GM12864 (cell line): Measurements from ENCODE around the gene VSX1.

Source experiments
- DNase-seq: peaks from one replicate; pipeline ENCODE4 v3.0.0-alpha.2; 2011; ENCODE audit warnings: low read depth
- H3K4me3 ChIP-seq: 2 replicates; pipeline ENCODE4 v1.5.1; 2011; ENCODE audit warnings: mild to moderate bottlenecking, low read depth, low read length, control low read depth
- TF ChIP-seq, protein P1 (sequence below): IDR thresholded peaks from 2 replicates; pipeline ENCODE4 v1.5.1; 2011; ENCODE audit warnings: low read depth, mild to moderate bottlenecking, moderate library complexity, low read length, control low read depth, inconsistent platforms; ENCODE audit errors: missing control alignments

The VSX1 gene

DNA sequence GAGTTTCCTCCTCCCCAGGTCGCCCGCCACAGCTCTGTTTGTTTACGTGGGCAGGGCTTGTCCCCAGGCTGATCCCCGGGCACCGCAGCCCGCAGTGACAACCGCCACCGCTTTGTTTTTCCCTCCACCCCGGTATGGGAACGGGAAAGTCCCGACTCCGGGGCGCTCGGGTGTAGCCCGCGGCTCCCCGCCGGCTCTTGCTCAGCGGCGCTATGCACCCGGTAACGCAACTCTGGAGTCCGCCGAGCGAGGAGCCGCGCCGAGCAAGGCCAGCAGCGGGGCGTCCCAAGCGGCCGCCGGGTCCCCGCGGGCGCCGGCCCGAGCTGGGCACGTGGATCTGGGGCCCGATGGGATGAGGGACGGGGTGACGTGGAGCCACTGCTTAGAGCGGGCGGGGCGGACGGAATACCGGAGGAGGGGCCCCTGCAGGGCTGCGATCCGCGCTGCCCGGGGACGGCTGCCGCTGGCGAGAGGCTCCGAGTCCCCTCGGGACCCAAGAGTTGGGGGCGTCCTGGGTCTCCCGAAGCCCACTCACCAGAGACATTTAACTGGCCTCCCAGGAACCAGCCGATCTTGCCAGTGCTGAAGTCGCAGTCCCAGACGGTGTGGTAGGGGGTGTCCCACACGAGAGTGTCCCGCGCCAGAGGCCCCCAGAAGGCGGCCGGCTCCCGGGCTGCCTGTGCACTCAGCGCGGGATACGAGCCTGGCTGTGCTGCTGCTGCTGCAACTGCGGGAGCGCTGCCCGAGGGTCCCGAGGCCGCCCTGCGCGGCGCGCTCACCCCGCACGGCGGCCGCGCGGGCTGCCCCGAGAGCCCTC, 24.5 kb downstream of the VSX1 start:
- H3K4me3 ChIP-seq = peak overlapping the region; percentile 89
- DNase-seq = no peak
- TF ChIP-seq, protein P1, sequence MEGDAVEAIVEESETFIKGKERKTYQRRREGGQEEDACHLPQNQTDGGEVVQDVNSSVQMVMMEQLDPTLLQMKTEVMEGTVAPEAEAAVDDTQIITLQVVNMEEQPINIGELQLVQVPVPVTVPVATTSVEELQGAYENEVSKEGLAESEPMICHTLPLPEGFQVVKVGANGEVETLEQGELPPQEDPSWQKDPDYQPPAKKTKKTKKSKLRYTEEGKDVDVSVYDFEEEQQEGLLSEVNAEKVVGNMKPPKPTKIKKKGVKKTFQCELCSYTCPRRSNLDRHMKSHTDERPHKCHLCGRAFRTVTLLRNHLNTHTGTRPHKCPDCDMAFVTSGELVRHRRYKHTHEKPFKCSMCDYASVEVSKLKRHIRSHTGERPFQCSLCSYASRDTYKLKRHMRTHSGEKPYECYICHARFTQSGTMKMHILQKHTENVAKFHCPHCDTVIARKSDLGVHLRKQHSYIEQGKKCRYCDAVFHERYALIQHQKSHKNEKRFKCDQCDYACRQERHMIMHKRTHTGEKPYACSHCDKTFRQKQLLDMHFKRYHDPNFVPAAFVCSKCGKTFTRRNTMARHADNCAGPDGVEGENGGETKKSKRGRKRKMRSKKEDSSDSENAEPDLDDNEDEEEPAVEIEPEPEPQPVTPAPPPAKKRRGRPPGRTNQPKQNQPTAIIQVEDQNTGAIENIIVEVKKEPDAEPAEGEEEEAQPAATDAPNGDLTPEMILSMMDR = no peak

DNA sequence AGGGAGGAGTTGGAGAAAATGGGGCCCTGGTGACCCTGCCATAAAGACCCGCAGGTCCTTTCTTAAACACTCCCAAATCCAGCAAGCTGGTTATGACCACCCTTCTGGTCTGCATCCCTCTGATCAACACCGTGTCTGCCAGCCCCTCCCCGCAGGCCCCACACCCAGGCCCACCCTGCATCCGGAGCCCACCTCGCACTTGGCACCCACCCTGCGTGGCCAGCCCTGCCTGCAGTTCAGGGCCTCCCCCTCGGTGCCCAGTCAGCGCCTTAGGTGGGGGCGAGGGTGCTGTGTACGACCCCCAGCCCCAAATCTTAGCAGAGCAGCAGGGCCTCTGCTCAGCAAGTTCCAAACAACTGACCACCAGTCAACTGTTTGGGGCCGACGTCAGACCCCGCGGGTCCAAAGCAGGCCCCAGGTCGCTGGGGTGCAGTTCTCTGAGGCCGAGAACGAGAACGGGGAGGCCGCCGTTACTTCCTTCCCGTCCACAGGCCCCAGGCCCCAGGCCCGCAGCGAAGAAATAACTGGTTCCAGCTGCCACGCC, 25.2 kb downstream of the VSX1 start:
- H3K4me3 ChIP-seq = peak overlapping the region; percentile 89
- DNase-seq = no peak
- TF ChIP-seq, protein P1 = no peak

DNA sequence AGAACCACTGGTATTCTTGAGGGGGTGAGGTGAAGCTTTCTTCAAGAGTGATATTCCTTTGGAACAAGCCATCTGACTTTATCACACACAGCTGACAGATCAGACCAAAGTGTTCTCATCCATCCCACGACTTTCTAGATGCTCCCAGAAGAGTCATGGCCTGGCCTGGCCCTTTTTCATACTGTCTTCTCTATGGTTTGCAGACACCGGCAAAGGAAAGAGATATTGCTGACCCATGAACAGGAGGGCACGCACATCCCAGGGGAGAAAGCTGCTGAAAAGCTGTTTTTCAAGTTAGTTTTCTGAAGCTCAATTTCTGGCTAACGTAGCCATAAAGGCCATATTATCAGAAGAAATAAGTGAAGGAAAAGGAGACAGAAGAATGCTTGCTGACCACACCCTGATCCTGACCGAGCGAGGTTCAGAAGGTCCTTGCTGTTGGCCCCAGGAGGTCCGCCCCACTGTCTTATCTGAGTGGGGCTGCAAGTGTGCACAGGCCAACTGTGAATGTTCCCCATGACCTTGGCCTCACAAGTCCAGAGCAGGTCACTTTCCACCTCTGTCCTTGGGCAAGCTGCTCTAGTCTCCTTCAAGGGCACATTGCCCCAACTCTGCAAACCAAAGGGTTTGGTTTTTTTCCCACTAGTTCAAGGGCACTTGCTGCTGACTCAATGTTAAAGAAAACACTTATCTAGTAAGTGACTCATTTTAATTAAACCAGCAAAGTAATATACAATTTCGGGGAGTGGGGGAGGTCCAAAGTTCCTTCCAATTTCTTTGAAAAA, 26.0 kb downstream of the VSX1 start:
- peak overlapping the region; percentile 89; the same call in 1 of the 2 replicates for H3K4me3 ChIP-seq
- no peak for DNase-seq
- TF ChIP-seq, protein P1 = no peak

DNA sequence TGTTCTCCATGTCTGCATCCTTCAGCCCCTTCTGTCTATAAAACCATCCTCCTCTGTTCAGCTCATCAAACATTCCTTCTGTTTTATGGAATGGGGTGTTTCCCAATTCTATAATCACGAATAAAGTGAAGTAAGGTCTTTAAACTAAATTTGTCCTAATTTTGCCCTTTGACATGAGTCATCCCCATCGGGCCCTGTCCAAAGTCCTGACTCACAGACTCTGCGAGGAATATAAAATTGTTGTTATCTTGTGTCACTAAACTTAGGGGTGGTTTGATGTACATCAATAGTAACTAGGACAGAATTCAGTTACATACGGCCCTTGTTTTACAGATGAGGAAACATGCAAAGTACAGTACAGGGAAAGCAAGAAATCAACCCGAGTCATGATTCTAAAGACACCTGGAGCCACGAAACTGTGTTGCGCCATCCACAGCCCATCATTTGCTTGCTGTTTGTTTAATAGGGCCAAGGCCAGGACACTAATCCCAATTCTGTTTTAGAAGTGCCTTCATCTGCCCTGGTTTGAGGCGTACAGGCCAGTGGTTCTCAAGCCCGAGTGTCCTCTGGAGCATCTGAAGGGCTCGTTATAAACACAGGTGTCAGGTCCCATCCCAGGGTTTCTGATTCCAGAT, 26.8 kb downstream of the VSX1 start:
- DNase-seq = no peak
- TF ChIP-seq, protein P1 = no peak
- no peak overlapping the region for H3K4me3 ChIP-seq

DNA sequence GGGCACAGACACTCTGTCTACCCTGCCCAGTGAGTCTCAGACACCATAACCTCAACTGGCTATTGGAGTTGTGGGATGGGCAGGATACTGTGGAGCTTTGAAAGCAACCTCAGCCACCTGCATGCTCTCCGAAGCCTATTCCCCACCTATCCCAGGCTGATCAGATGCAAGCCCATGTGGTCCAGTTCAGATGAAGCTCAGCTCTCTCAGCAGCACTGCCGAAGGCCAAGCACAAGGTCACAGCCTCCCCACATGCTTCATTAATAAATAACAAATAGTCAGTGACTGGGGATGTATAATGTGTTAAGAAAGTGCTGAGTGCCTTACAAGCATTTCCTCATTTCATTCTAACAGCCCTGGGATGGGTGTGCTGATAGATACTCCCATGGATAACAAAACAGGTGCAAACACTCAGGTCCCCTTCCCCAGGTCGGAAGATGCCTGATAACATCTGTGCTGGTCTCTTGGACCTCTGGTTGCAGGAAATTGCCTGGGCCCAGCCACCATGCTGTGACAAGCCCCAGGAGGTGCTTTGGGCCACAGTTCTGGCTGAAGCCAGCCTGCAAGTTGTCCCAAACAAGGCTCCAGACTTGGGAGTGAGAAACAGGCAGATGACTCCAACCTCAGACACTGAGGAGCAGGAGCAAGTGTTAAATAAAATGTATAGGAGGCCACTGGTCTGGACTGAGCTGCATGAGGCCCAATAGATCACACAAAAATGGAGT, 27.7 kb downstream of the VSX1 start:
- DNase-seq = no peak
- no peak overlapping the region for H3K4me3 ChIP-seq
- TF ChIP-seq, protein P1 = no peak
